HEK293T (cell line): ENCODE measurements around the gene ALKBH5.

Experiments used
- CTCF ChIA-PET: fragments of 350-600 bp; formaldehyde crosslinking; extraction: SDS; loops from one replicate; lab custom pipeline; 2021; ENCODE audit warnings: antibody characterized with exemption, inconsistent platforms; lab: Yijun Ruan, JAX
- POLR2A ChIA-PET: fragments of 350-600 bp; formaldehyde crosslinking; extraction: SDS; loops from one replicate; lab custom pipeline; 2020; ENCODE audit warnings: antibody characterized with exemption, inconsistent platforms; lab: Yijun Ruan, JAX
- DNase-seq: peaks from one replicate; pipeline ENCODE4 v3.0.0; 2012; ENCODE audit warnings: mixed read lengths; ENCODE audit errors: extremely low spot score
- ARNT ChIP-seq: fragments of 450-650 bp; IDR thresholded peaks from 2 replicates; pipeline ENCODE4 v1.6.1; 2017; ENCODE audit warnings: mild to moderate bottlenecking
- BHLHE40 ChIP-seq: fragments of 450-650 bp; IDR thresholded peaks from 2 replicates; pipeline ENCODE4 v1.6.1; 2016; ENCODE audit warnings: mild to moderate bottlenecking, moderate library complexity, borderline replicate concordance
- CTBP1 ChIP-seq: fragments of 450-650 bp; IDR thresholded peaks from 2 replicates; pipeline ENCODE4 v1.6.1; 2016; ENCODE audit warnings: borderline replicate concordance
- ELF4 ChIP-seq: fragments of 450-650 bp; IDR thresholded peaks from 2 replicates; pipeline ENCODE4 v1.6.1; 2017; ENCODE audit warnings: antibody characterized with exemption
- FOXA1 ChIP-seq: fragments of 450-650 bp; IDR thresholded peaks from 2 replicates; pipeline ENCODE4 v1.6.1; 2016; ENCODE audit warnings: mild to moderate bottlenecking
- FOXK2 ChIP-seq: fragments of 450-650 bp; IDR thresholded peaks from 2 replicates; pipeline ENCODE4 v1.6.1; 2016; ENCODE audit warnings: mild to moderate bottlenecking
- FOXM1 ChIP-seq: fragments of 450-650 bp; IDR thresholded peaks from 2 replicates; pipeline ENCODE4 v1.6.1; 2017; ENCODE audit warnings: mild to moderate bottlenecking, borderline replicate concordance
- HDGF ChIP-seq: fragments of 450-650 bp; IDR thresholded peaks from 2 replicates; pipeline ENCODE4 v1.6.1; 2017; ENCODE audit warnings: antibody characterized with exemption, borderline replicate concordance
- L3MBTL2 ChIP-seq: fragments of 450-650 bp; conservative IDR thresholded peaks from 2 replicates; pipeline ENCODE4 v1.6.1; 2016; ENCODE audit warnings: mild to moderate bottlenecking
- LEF1 ChIP-seq: fragments of 450-650 bp; IDR thresholded peaks from 2 replicates; pipeline ENCODE4 v1.6.1; 2017; ENCODE audit warnings: mild to moderate bottlenecking, borderline replicate concordance
- NFRKB ChIP-seq: fragments of 450-650 bp; IDR thresholded peaks from 2 replicates; pipeline ENCODE4 v1.6.1; 2016; ENCODE audit warnings: mild to moderate bottlenecking, moderate library complexity
- SP1 ChIP-seq: fragments of 450-650 bp; IDR thresholded peaks from 2 replicates; pipeline ENCODE4 v1.6.1; 2017
- SUZ12 ChIP-seq: fragments of 450-650 bp; IDR thresholded peaks from 2 replicates; pipeline ENCODE4 v1.6.1; 2016; ENCODE audit warnings: mild to moderate bottlenecking
- TARDBP ChIP-seq: fragments of 450-650 bp; IDR thresholded peaks from 2 replicates; pipeline ENCODE4 v1.6.1; 2016
- ZNF384 ChIP-seq: fragments of 450-650 bp; IDR thresholded peaks from 2 replicates; pipeline ENCODE4 v1.6.1; 2016
- TF ChIP-seq, protein P1 (sequence below): fragments of 450-650 bp; IDR thresholded peaks from 2 replicates; pipeline ENCODE4 v1.6.1; 2016

ALKBH5 gene

DNA sequence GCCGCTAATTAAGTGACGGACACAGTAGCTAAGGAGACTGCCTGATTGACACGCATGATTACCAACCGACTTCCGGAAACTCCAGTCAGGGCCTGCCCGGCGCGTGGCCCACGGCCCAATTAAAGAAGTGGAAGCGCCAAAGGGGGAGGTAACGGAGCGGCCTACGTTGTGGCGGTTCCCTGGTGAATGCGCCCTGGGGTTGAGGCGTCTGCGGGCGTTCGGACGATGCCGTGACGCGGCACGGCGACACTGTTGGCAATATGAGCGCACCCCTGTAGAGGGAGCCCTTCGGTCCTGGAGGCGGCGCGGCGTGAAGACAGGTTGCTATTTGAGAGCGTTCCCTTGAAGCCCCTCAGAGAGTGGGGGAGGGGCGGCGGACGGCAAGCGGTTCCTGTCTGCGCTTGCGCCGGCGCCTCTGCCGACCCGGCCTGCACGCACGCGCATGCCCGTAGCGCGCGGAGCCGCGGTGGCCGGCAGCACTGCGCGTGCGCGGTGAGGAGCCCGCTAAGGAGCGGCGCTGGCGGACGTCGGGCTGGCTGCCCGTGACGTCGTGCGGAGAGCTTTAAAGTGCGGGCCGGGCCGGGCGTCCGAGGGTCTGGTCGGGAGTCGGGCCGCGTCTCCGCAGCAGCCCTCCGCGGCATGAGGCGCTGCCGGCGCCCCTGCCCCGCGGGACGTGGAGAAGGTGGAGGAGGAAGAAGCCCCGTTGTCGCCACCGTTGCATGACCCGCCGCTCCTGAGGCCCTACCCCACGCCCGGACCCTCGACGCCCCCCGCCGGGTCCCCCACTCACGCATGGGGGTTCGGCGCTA is at the start of gene ALKBH5:
Gene ALKBH5 (plus strand): TSS at position 495 of the 809 bp plus-strand sequence. CDS start 416 bp downstream, outside the sequence.
- DNase-seq, result peak; percentile 99
- TF ChIP-seq ZNF384, result no peak
- TF ChIP-seq CTBP1, result peak; percentile 95
- peak; percentile 21; the same call in 1 of the 2 replicates for TF ChIP-seq ARNT
- TF ChIP-seq, protein P1, sequence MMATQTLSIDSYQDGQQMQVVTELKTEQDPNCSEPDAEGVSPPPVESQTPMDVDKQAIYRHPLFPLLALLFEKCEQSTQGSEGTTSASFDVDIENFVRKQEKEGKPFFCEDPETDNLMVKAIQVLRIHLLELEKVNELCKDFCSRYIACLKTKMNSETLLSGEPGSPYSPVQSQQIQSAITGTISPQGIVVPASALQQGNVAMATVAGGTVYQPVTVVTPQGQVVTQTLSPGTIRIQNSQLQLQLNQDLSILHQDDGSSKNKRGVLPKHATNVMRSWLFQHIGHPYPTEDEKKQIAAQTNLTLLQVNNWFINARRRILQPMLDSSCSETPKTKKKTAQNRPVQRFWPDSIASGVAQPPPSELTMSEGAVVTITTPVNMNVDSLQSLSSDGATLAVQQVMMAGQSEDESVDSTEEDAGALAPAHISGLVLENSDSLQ, result peak; percentile 100
- no peak for TF ChIP-seq FOXM1
- POLR2A ChIA-PET, result interaction anchor here (0.6 to 5.1 kb wide), 40 partner anchors 9 to 1131 kb away, joined by 3 to 57 read pairs (median 4); partner anchors contain the start of genes SHMT1, SMCR8, SREBF1 and TOP3A
- CTCF ChIA-PET, result interaction anchor here (0.5 to 2.3 kb wide), 5 partner anchors 8 to 43 kb away, joined by 3 to 11 read pairs (median 3); no protein-coding TSS in a partner anchor

DNA sequence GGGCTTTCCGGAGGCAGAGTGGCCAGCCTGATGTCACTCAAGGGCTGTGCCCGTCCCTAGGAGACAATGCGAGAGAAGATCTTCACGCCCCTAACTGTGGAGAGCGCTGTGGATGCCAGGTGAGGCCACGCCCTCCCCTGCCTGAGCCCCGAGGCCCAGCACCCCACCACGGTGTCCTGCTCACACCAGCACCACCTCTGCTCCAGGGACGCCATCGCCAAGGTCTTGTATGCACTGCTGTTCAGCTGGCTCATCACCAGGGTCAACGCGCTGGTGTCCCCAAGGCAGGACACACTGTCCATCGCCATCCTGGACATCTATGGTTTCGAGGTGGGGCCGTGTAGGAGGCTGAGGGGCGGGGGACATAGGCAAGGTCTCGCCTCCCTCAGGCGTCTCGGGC is 47.3 kb upstream of the ALKBH5 start:
- CTCF ChIA-PET, result no interaction called here
- POLR2A ChIA-PET, result no interaction called here
- TF ChIP-seq L3MBTL2 (no peak), FOXM1 (no peak)
- DNase-seq, result no peak

DNA sequence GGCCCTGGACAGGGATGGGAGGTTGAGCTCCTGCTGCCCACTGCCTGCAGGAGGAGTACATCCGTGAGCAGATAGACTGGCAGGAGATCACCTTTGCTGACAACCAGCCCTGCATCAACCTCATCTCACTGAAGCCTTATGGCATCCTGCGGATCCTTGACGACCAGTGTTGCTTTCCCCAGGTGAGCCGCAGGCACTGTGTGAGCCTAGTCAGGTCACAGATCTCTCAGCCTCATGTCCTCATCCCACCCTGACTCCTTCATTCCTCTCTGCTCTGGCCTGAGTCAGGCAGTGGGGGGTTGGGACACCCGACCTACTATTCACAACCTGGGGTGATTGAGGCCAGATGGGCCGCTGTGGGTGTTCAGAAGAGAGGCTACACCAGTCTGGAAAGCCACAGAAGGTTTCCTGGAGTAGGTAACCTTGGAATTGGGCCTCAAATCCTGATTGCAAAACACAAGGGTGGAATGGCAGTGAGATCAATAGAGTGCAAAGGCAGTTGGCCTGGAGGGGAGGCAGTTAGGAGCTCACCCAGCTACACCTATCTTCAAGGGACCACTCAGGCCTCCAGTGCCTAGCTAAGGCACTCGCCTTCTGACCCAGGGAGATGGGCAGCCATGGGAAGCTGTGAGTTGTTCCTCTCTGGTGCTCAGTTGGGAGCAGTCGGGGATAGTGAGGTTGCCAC is 45.4 kb upstream of the ALKBH5 start:
- POLR2A ChIA-PET, result interaction anchor here (1.5 to 3.0 kb wide), 2 partner anchors 12 to 45 kb away, joined by 8 to 14 read pairs; partner anchors contain the start of gene ALKBH5
- no peak for TF ChIP-seq NFRKB
- TF ChIP-seq ZNF384, result no peak
- TF ChIP-seq, protein P1, result no peak
- TF ChIP-seq L3MBTL2, result no peak
- no peak for TF ChIP-seq ELF4
- TF ChIP-seq LEF1, result no peak
- TF ChIP-seq FOXK2, result no peak
- no peak for TF ChIP-seq HDGF
- TF ChIP-seq ARNT, result no peak
- no peak for TF ChIP-seq SP1
- no peak for TF ChIP-seq BHLHE40
- no peak for TF ChIP-seq TARDBP
- DNase-seq, result no peak
- CTCF ChIA-PET, result interaction anchor here (0.9 kb wide), 1 partner anchor 10 kb away, joined by 3 read pairs; no protein-coding TSS in a partner anchor

DNA sequence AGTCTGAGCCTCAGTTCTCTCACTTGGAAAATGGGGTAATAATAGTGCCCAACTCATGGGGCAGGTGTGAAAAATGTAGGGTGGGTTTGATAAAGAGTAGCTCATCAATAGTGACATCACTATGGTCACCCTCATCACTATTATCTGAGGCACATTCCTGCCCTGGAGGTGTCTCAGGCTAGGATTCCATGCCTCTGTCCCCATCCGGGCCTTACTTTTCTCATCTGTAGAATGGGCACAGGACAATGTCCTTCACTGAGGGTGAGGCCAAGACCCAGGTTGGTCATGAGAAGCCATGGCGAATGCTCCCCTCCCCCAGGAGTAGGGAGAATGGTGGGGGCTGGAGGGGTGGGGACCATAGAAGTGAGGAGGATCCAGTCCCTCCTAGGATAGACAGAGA is 44.5 kb upstream of the ALKBH5 start:
- ChIA-PET CTCF (interaction anchor here (0.9 kb wide), 1 partner anchor 11 kb away, joined by 3 read pairs; no protein-coding TSS in a partner anchor), POLR2A (interaction anchor here (1.5 to 3.0 kb wide), 2 partner anchors 11 to 44 kb away, joined by 8 to 14 read pairs; partner anchors contain the start of gene ALKBH5)
- no peak for TF ChIP-seq ARNT
- no peak for TF ChIP-seq FOXM1
- TF ChIP-seq LEF1, result no peak
- no peak for TF ChIP-seq FOXA1
- no peak for TF ChIP-seq NFRKB
- TF ChIP-seq, protein P1, result no peak
- no peak for TF ChIP-seq SP1
- TF ChIP-seq BHLHE40, result no peak
- no peak for TF ChIP-seq L3MBTL2
- TF ChIP-seq ZNF384, result no peak
- no peak for TF ChIP-seq ELF4
- no peak for TF ChIP-seq FOXK2
- TF ChIP-seq CTBP1, result no peak
- no peak for TF ChIP-seq HDGF
- DNase-seq, result no peak

DNA sequence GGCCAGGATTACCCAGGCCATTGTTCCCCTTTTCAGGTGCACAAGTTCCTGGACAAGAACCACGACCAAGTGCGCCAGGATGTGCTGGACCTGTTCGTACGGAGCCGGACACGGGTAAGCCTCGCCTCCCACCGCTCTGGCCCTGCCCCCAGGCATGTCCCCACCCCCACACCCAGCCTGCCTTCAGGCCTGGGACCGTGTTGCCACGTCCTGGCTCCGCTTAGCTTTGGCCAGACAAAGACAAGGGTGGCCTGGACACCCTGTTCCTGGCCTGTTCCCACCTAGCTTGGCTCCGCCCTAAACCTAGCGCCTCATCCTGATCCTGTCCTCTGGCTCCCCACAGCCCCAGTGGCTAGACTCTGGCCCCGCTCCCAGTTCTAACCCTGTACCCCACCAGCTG is 44.1 kb upstream of the ALKBH5 start:
- POLR2A ChIA-PET, result interaction anchor here (1.5 to 3.0 kb wide), 2 partner anchors 11 to 44 kb away, joined by 8 to 14 read pairs; partner anchors contain the start of gene ALKBH5
- CTCF ChIA-PET, result interaction anchor here (1.4 kb wide), 1 partner anchor 46 kb away, joined by 7 read pairs; no protein-coding TSS in a partner anchor

More for the DNA sequence above, 44.1 kb upstream of the ALKBH5 start:
- TF ChIP-seq ZNF384 (no peak), L3MBTL2 (no peak), SUZ12 (no peak), HDGF (no peak), CTBP1 (no peak), TARDBP (no peak), FOXM1 (no peak), ARNT (no peak), SP1 (no peak)
- no peak for DNase-seq
